HCEC 1CT (cell line): Measurements from ENCODE around the gene PIAS3.
A peak's percentile ranks its signal among the peaks of the same experiment; 100 is the strongest.
"Not testable (repeated sequence)": the region's sequence is repeated elsewhere in the genome, so short reads cannot be mapped to it uniquely, and the experiment has no call there.

ENCODE experiments used
- DNase-seq: peaks from one replicate; pipeline ENCODE4 v3.0.0-alpha.2; 2017

Gene PIAS3

GRCh38 chr1:145822779-145823331 is 36.0 kb downstream of the PIAS3 start:
- not testable (repeated sequence) for DNase-seq

- peak; percentile 59 for DNase-seq
Measured at GRCh38 chr1:145818095-145818494, 40.8 kb downstream of the PIAS3 start.

- not testable (repeated sequence) for DNase-seq
Measured at GRCh38 chr1:145812977-145813810, 45.7 kb downstream of the PIAS3 start.

- no peak for DNase-seq
Measured at GRCh38 chr1:145806844-145807243, 52.0 kb downstream of the PIAS3 start.

GRCh38 chr1:145806408-145806807 is 52.5 kb downstream of the PIAS3 start:
- DNase-seq: no peak

GRCh38 chr1:145805057-145805456 is 53.8 kb downstream of the PIAS3 start:
- peak; percentile 14 for DNase-seq

- DNase-seq: no peak
Measured at GRCh38 chr1:145804235-145805045, 54.4 kb downstream of the PIAS3 start.

GRCh38 chr1:145799806-145800205 is 59.1 kb downstream of the PIAS3 start:
- DNase-seq: no peak
